NB4 (cell line): ENCODE results near the gene CHAF1B.
"Not testable (repeated sequence)": the region's sequence is repeated elsewhere in the genome, so short reads cannot be mapped to it uniquely, and the experiment has no call there.

ENCODE experiments used
- DNase-seq: peaks from one replicate; pipeline ENCODE4 v3.0.0; 2010; ENCODE audit warnings: low read depth
- H3K4me3 ChIP-seq: one replicate; pipeline ENCODE4 v1.5.1; 2011; ENCODE audit warnings: mild to moderate bottlenecking, low read depth, low read length, moderate library complexity
- CTCF ChIP-seq: IDR thresholded peaks from one replicate; pipeline ENCODE4 v1.5.1; 2012; ENCODE audit warnings: low read depth, low read length
- MAX ChIP-seq: IDR thresholded peaks from 2 replicates; pipeline ENCODE4 v1.6.1; 2011; ENCODE audit warnings: low read depth, low read length
- MYC ChIP-seq: IDR thresholded peaks from 2 replicates; pipeline ENCODE4 v1.6.1; 2011; ENCODE audit warnings: low read depth, low read length
- POLR2A ChIP-seq: IDR thresholded peaks from 2 replicates; pipeline ENCODE4 v1.6.1; 2011; ENCODE audit warnings: mild to moderate bottlenecking; ENCODE audit not compliant: insufficient read length; ENCODE audit errors: extremely low read depth

Gene CHAF1B

GRCh38 chr21:36395353-36396111 is 10.3 kb downstream of the CHAF1B start:
- no peak for DNase-seq
- TF ChIP-seq MYC, result no peak
- no peak for TF ChIP-seq POLR2A
- TF ChIP-seq CTCF, result no peak
- no peak for TF ChIP-seq MAX
- H3K4me3 ChIP-seq, result no peak overlapping the region

- DNase-seq, result no peak
- no peak overlapping the region for H3K4me3 ChIP-seq
- TF ChIP-seq MYC, result no peak
- no peak for TF ChIP-seq MAX
- no peak for TF ChIP-seq POLR2A
- no peak for TF ChIP-seq CTCF
Measured at GRCh38 chr21:36396325-36396724, 11.1 kb downstream of the CHAF1B start.

- DNase-seq, result no peak
- no peak overlapping the region for H3K4me3 ChIP-seq
- TF ChIP-seq CTCF (no peak), MYC (no peak), POLR2A (no peak), MAX (no peak)
Measured at GRCh38 chr21:36396971-36397370, 11.8 kb downstream of the CHAF1B start.

- DNase-seq, result no peak
- TF ChIP-seq CTCF (no peak), POLR2A (no peak), MAX (no peak)
- no peak overlapping the region for H3K4me3 ChIP-seq
Measured at GRCh38 chr21:36397606-36398005, 12.4 kb downstream of the CHAF1B start.

- H3K4me3 ChIP-seq, DNase-seq: not testable (repeated sequence)
Measured at GRCh38 chr21:36399736-36400135, 14.5 kb downstream of the CHAF1B start.

- no peak for TF ChIP-seq MYC
- no peak for TF ChIP-seq POLR2A
- no peak overlapping the region for H3K4me3 ChIP-seq
- no peak for DNase-seq
Measured at GRCh38 chr21:36400719-36401118, 15.5 kb downstream of the CHAF1B start.

GRCh38 chr21:36402339-36402738 is 17.1 kb downstream of the CHAF1B start:
- DNase-seq, result no peak
- no peak overlapping the region for H3K4me3 ChIP-seq

More at GRCh38 chr21:36402339-36402738, 17.1 kb downstream of the CHAF1B start:
- TF ChIP-seq MAX (no peak), CTCF (no peak), POLR2A (no peak), MYC (no peak)
